GM23338 (cell line): ENCODE results near the gene KCNJ3.

Experiments used
- CTCF ChIP-seq, 2 experiments: fragments of 200-600 bp in 1 of 2; sonication (generic) in 1 of 2; conservative IDR thresholded peaks; 2 replicates each; pipeline versions ENCODE4 v1.5.1 to v1.6.1; 2016 to 2017; ENCODE audit warnings: antibody characterized with exemption in 2 of 2, low read depth in 2 of 2, mild to moderate bottlenecking in 2 of 2, moderate library complexity in 1 of 2
- ETS1 ChIP-seq: IDR thresholded peaks from 2 replicates; pipeline ENCODE4 v1.6.1; 2016; ENCODE audit warnings: antibody characterized with exemption
- EZH2 ChIP-seq: fragments of 200-600 bp; sonication (generic); IDR thresholded peaks from one replicate; pipeline ENCODE4 v1.8.0; 2017; ENCODE audit warnings: antibody characterized with exemption, mild to moderate bottlenecking, low read depth; ENCODE audit not compliant: unreplicated experiment
- JUNB ChIP-seq: IDR thresholded peaks from one replicate; pipeline ENCODE4 v1.6.1; 2016; ENCODE audit warnings: antibody characterized with exemption; ENCODE audit not compliant: unreplicated experiment
- POLR2AphosphoS5 ChIP-seq: IDR thresholded peaks from 2 replicates; pipeline ENCODE4 v1.6.1; 2016; ENCODE audit warnings: antibody characterized with exemption, low read depth
- REST ChIP-seq: IDR thresholded peaks from one replicate; pipeline ENCODE4 v1.6.1; 2018; ENCODE audit warnings: antibody characterized with exemption; ENCODE audit not compliant: unreplicated experiment

GRCh38 chr2:154844513-154844912, 146.0 kb downstream of the KCNJ3 start:
- no peak for TF ChIP-seq CTCF (conservative IDR thresholded peaks at IDR 0.05; ENCODE audit: low read depth in 2 of 2)
- no peak for TF ChIP-seq JUNB
- no peak for TF ChIP-seq REST
- TF ChIP-seq EZH2 = no peak
- no peak for TF ChIP-seq ETS1
- no peak for TF ChIP-seq POLR2AphosphoS5
